OCI-LY1 (cell line): ENCODE measurements around the gene KCNJ12.
"Not testable (repeated sequence)": the region's sequence is repeated elsewhere in the genome, so short reads cannot be mapped to it uniquely, and the experiment has no call there.

Source experiments
- EZH2 ChIP-seq: fragments of 200-600 bp; sonication (generic), shearing (Covaris generic); IDR thresholded peaks from 2 replicates; pipeline ENCODE4 v1.8.0; 2017; ENCODE audit warnings: borderline replicate concordance, mixed run types, mild to moderate bottlenecking, antibody characterized with exemption, low read length, moderate library complexity, mixed read lengths
- TF ChIP-seq, protein P1 (sequence below): fragments of 200-600 bp; sonication (generic), shearing (Covaris generic); IDR thresholded peaks from 2 replicates; pipeline ENCODE4 v1.5.1; 2017; ENCODE audit warnings: mild to moderate bottlenecking, antibody characterized with exemption, low read length, moderate library complexity, mixed read lengths

- TF ChIP-seq, protein P1, sequence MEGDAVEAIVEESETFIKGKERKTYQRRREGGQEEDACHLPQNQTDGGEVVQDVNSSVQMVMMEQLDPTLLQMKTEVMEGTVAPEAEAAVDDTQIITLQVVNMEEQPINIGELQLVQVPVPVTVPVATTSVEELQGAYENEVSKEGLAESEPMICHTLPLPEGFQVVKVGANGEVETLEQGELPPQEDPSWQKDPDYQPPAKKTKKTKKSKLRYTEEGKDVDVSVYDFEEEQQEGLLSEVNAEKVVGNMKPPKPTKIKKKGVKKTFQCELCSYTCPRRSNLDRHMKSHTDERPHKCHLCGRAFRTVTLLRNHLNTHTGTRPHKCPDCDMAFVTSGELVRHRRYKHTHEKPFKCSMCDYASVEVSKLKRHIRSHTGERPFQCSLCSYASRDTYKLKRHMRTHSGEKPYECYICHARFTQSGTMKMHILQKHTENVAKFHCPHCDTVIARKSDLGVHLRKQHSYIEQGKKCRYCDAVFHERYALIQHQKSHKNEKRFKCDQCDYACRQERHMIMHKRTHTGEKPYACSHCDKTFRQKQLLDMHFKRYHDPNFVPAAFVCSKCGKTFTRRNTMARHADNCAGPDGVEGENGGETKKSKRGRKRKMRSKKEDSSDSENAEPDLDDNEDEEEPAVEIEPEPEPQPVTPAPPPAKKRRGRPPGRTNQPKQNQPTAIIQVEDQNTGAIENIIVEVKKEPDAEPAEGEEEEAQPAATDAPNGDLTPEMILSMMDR: not testable (repeated sequence)
- not testable (repeated sequence) for TF ChIP-seq EZH2
Measured at GRCh38 chr17:21426246-21426645, 50.1 kb downstream of the KCNJ12 start.
